HCT116 (cell line): ENCODE data around the gene TNFSF11. TPM values are rescaled to one million over a fixed set of nuclear protein-coding genes. Genes with fewer than 3 reads are reported as not detected.

Experiments used
- ATAC-seq: fragments of 200-7000 bp; cut with Tn5 transposase; 2 replicates; pipeline ENCODE4 v1.9.1; 2020; ENCODE audit warnings: mild to moderate bottlenecking, moderate library complexity
- BruUV-seq: library from RNA; stranded (reverse); fragments of 400-500 nt; replicated peaks from 2 replicates; lab custom pipeline; 2021; lab: Mats Ljungman, UMichigan
- CTCF ChIA-PET: fragments of 300-600 bp; sonication (Branson Sonifier 250); formaldehyde crosslinking; loops from one replicate; lab custom pipeline; 2021; ENCODE audit warnings: antibody characterized with exemption; lab: Charles Lee
- POLR2A ChIA-PET: fragments of 300-600, 350-600 bp; sonication (Branson Sonifier 250); formaldehyde crosslinking; loops from one replicate; lab custom pipeline; 2021; ENCODE audit warnings: antibody characterized with exemption; lab: Charles Lee
- RAD21 ChIA-PET, 2 experiments: fragments of 300-600 bp; sonication (Branson Sonifier 250); formaldehyde crosslinking; loops; one replicate each; lab custom pipeline; 2023; ENCODE audit warnings: low total read pairs in 2 of 2; ENCODE audit not compliant: uncharacterized antibody in 2 of 2, unreplicated experiment in 2 of 2, low non-redundant PET in 1 of 2; lab: Charles Lee
- DNase-seq: peaks from one replicate; pipeline ENCODE4 v3.0.0-alpha.2; 2010; ENCODE audit warnings: low read depth, low spot score
- H2AFZ ChIP-seq: fragments of 200-600 bp; shearing (Covaris generic), sonication (generic); 2 replicates; pipeline ENCODE4 v1.6.1; 2017; ENCODE audit warnings: low read depth, mixed run types, mixed read lengths, antibody characterized with exemption, low read length; ENCODE audit not compliant: poor library complexity, severe bottlenecking
- H3K27ac ChIP-seq: 2 replicates; pipeline ENCODE4 v1.5.1; 2012; ENCODE audit warnings: low read depth, low read length
- H3K27me3 ChIP-seq: fragments of 200-600 bp; sonication (generic); 2 replicates; pipeline ENCODE4 v1.6.1; 2016; ENCODE audit warnings: mixed run types, low read length, mixed read lengths; ENCODE audit not compliant: insufficient read depth
- H3K36me3 ChIP-seq, 2 experiments: fragments of 200-500 bp in 1 of 2; fragments of 200-600 bp in 1 of 2; sonication (Bioruptor generic) in 1 of 2; sonication (generic) in 1 of 2; 2 replicates each; pipeline versions ENCODE4 v1.5.1 to v1.6.1; 2014 to 2016; ENCODE audit warnings: low read length in 2 of 2, inconsistent platforms in 1 of 2, mixed read lengths in 1 of 2, mixed run types in 1 of 2; ENCODE audit not compliant: insufficient read depth in 2 of 2, control insufficient read depth in 1 of 2
- H3K4me1 ChIP-seq, 2 experiments: fragments of 200-600 bp in 1 of 2; sonication (generic) in 1 of 2; 2 replicates each; pipeline versions ENCODE4 v1.5.1 to v1.6.1; 2012 to 2017; ENCODE audit warnings: low read length in 2 of 2, inconsistent platforms in 1 of 2, mild to moderate bottlenecking in 1 of 2, mixed read lengths in 1 of 2, mixed run types in 1 of 2, moderate library complexity in 1 of 2; ENCODE audit not compliant: insufficient read depth in 2 of 2, control insufficient read depth in 1 of 2
- H3K4me2 ChIP-seq: fragments of 200-600 bp; sonication (generic); 2 replicates; pipeline ENCODE4 v1.6.1; 2017; ENCODE audit warnings: mixed run types, low read length, mixed read lengths
- H3K4me3 ChIP-seq, 2 experiments: fragments of 200-600 bp in 1 of 2; sonication (generic) in 1 of 2; replicated peaks in 1 of 2; 2 replicates each; pipeline ENCODE4 v1.5.1; 2011 to 2016; ENCODE audit warnings: low read length in 2 of 2, control low read depth in 1 of 2, low read depth in 1 of 2, mild to moderate bottlenecking in 1 of 2, mixed read lengths in 1 of 2, mixed run types in 1 of 2
- H3K79me2 ChIP-seq: fragments of 200-600 bp; sonication (generic); 2 replicates; pipeline ENCODE4 v1.6.1; 2017; ENCODE audit warnings: mild to moderate bottlenecking, mixed run types, low read length, moderate library complexity, mixed read lengths; ENCODE audit not compliant: insufficient read depth
- H3K9ac ChIP-seq: fragments of 200-600 bp; sonication (generic); 2 replicates; pipeline ENCODE4 v1.6.1; 2016; ENCODE audit warnings: low read length, mixed read lengths
- H3K9me2 ChIP-seq: fragments of 200-600 bp; sonication (generic), shearing (Covaris generic); 2 replicates; pipeline ENCODE4 v1.6.1; 2017; ENCODE audit warnings: mixed run types, mild to moderate bottlenecking, moderate library complexity; ENCODE audit not compliant: insufficient read depth
- H3K9me3 ChIP-seq, 2 experiments: fragments of 200-500 bp in 1 of 2; fragments of 200-600 bp in 1 of 2; sonication (Bioruptor generic) in 1 of 2; sonication (generic) in 1 of 2; 2 replicates each; pipeline ENCODE4 v1.6.1; 2014 to 2017; ENCODE audit warnings: low read length in 2 of 2, mixed read lengths in 2 of 2, inconsistent platforms in 1 of 2, low read depth in 1 of 2, mild to moderate bottlenecking in 1 of 2, mixed run types in 1 of 2, moderate library complexity in 1 of 2; ENCODE audit not compliant: control insufficient read depth in 1 of 2, insufficient read depth in 1 of 2
- H4K20me1 ChIP-seq: fragments of 200-600 bp; sonication (generic), shearing (Covaris generic); 2 replicates; pipeline ENCODE4 v1.6.1; 2017; ENCODE audit warnings: mixed run types, mild to moderate bottlenecking, moderate library complexity; ENCODE audit not compliant: insufficient read depth
- ATF3 ChIP-seq: IDR thresholded peaks from 2 replicates; pipeline ENCODE4 v1.6.1; 2012
- CBX3 ChIP-seq: IDR thresholded peaks from 2 replicates; pipeline ENCODE4 v1.6.1; 2012; ENCODE audit warnings: low read depth
- CEBPB ChIP-seq: IDR thresholded peaks from 2 replicates; pipeline ENCODE4 v1.6.1; 2012; ENCODE audit warnings: low read depth
- EGR1 ChIP-seq: IDR thresholded peaks from 2 replicates; pipeline ENCODE4 v1.6.1; 2012; ENCODE audit warnings: low read depth
- ELF1 ChIP-seq: IDR thresholded peaks from 2 replicates; pipeline ENCODE4 v1.6.1; 2012; ENCODE audit warnings: low read depth, borderline replicate concordance
- FOSL1 ChIP-seq: IDR thresholded peaks from 2 replicates; pipeline ENCODE4 v1.6.1; 2012; ENCODE audit warnings: low read depth
- POLR2A ChIP-seq: IDR thresholded peaks from 2 replicates; pipeline ENCODE4 v1.7.0; 2011; ENCODE audit warnings: borderline replicate concordance; ENCODE audit not compliant: insufficient read depth, insufficient read length; ENCODE audit errors: extremely low read depth
- RAD21 ChIP-seq: IDR thresholded peaks from 2 replicates; pipeline ENCODE4 v1.6.1; 2012; ENCODE audit warnings: low read depth, mild to moderate bottlenecking
- SIN3A ChIP-seq: IDR thresholded peaks from 2 replicates; pipeline ENCODE4 v1.6.1; 2012; ENCODE audit warnings: low read depth
- SP1 ChIP-seq: IDR thresholded peaks from 2 replicates; pipeline ENCODE4 v1.6.1; 2012; ENCODE audit warnings: low read depth
- SRF ChIP-seq: IDR thresholded peaks from 2 replicates; pipeline ENCODE4 v1.6.1; 2012; ENCODE audit warnings: low read depth
- TCF7L2 ChIP-seq: IDR thresholded peaks from 2 replicates; pipeline ENCODE4 v1.7.0; 2011; ENCODE audit warnings: borderline replicate concordance, inconsistent platforms; ENCODE audit not compliant: insufficient read depth, insufficient read length; ENCODE audit errors: extremely low read depth
- YY1 ChIP-seq: IDR thresholded peaks from 2 replicates; pipeline ENCODE4 v1.6.1; 2011; ENCODE audit warnings: low read length, low read depth, moderate library complexity, mild to moderate bottlenecking; ENCODE audit not compliant: insufficient replicate concordance; ENCODE audit errors: extremely low read depth
- ZFX ChIP-seq: fragments of 450-650 bp; IDR thresholded peaks from 2 replicates; pipeline ENCODE4 v1.6.1; 2017
- ZNF274 ChIP-seq: fragments of 200-500 bp; sonication (Bioruptor generic); IDR thresholded peaks from 2 replicates; pipeline ENCODE4 v1.6.1; 2014; ENCODE audit warnings: mild to moderate bottlenecking, low read depth, low read length, inconsistent platforms
- intact Hi-C: fragments of 100-400 bp; cut with micrococcal nuclease; formaldehyde crosslinking; loops from 2 replicates; pipeline ENCODE4 v1.10.0; 2022
- total RNA-seq: library from RNA; stranded (reverse); gene quantifications from one replicate; pipeline ENCODE4 v1.2.1, GENCODE V29; 2021; ENCODE audit not compliant: unreplicated experiment
- TF ChIP-seq, protein P1 (sequence below), 3 experiments: fragments of 200-600 bp in 1 of 3; sonication (generic) in 1 of 3; IDR thresholded peaks in 2 of 3; conservative IDR thresholded peaks in 1 of 3; 2 replicates each; pipeline ENCODE4 v1.5.1; 2012 to 2017; ENCODE audit warnings: low read depth in 2 of 3, low read length in 2 of 3, antibody characterized with exemption in 1 of 3, borderline replicate concordance in 1 of 3, control low read depth in 1 of 3, mild to moderate bottlenecking in 1 of 3, mixed read lengths in 1 of 3, mixed run types in 1 of 3, moderate library complexity in 1 of 3; ENCODE audit not compliant: insufficient read depth in 1 of 3
- TF ChIP-seq, protein P2 (sequence below): IDR thresholded peaks from 2 replicates; pipeline ENCODE4 v1.6.1; 2012; ENCODE audit warnings: low read depth

Gene TNFSF11
- total RNA-seq, 1 experiment from 2014 or later: not detected

DNA sequence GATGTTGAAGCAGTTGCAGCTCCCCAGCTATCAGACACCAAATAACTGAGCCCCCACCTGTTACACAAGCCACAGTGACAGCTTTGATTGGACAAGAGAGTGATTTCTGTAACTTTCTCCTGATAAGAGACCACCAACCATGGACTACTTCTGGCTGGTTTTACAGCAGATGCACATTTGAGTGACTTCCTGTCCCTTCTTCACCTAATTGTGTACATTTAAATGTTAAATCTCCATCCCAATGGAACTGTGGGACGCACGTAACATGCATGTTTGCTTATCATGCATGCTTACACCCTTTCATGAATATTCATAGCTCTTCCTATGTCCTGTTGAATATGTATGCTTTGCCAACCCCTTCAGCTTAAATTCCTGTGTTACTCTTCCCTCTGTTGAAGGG, 6.0 kb upstream of the TNFSF11 start:
- ChIA-PET POLR2A (no interaction called here), RAD21 (no interaction called here), CTCF (no interaction called here)
- DNase-seq (no peak), ATAC-seq (no peak)
- TF ChIP-seq ATF3: no peak
- TF ChIP-seq FOSL1: no peak
- TF ChIP-seq ZFX: no peak
- TF ChIP-seq CBX3: no peak
- TF ChIP-seq SRF: no peak
- TF ChIP-seq CEBPB: no peak
- TF ChIP-seq, protein P1, sequence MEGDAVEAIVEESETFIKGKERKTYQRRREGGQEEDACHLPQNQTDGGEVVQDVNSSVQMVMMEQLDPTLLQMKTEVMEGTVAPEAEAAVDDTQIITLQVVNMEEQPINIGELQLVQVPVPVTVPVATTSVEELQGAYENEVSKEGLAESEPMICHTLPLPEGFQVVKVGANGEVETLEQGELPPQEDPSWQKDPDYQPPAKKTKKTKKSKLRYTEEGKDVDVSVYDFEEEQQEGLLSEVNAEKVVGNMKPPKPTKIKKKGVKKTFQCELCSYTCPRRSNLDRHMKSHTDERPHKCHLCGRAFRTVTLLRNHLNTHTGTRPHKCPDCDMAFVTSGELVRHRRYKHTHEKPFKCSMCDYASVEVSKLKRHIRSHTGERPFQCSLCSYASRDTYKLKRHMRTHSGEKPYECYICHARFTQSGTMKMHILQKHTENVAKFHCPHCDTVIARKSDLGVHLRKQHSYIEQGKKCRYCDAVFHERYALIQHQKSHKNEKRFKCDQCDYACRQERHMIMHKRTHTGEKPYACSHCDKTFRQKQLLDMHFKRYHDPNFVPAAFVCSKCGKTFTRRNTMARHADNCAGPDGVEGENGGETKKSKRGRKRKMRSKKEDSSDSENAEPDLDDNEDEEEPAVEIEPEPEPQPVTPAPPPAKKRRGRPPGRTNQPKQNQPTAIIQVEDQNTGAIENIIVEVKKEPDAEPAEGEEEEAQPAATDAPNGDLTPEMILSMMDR (IDR thresholded peaks at IDR 0.05 in 2 of 3, conservative IDR thresholded peaks at IDR 0.05 in 1 of 3; ENCODE audit: borderline replicate concordance in 1 of 3, insufficient read depth in 1 of 3, low read depth in 2 of 3, low read length in 2 of 3): no peak
- no peak for TF ChIP-seq EGR1
- no peak for TF ChIP-seq SIN3A
- TF ChIP-seq YY1: no peak
- no peak for TF ChIP-seq POLR2A
- TF ChIP-seq, protein P2, sequence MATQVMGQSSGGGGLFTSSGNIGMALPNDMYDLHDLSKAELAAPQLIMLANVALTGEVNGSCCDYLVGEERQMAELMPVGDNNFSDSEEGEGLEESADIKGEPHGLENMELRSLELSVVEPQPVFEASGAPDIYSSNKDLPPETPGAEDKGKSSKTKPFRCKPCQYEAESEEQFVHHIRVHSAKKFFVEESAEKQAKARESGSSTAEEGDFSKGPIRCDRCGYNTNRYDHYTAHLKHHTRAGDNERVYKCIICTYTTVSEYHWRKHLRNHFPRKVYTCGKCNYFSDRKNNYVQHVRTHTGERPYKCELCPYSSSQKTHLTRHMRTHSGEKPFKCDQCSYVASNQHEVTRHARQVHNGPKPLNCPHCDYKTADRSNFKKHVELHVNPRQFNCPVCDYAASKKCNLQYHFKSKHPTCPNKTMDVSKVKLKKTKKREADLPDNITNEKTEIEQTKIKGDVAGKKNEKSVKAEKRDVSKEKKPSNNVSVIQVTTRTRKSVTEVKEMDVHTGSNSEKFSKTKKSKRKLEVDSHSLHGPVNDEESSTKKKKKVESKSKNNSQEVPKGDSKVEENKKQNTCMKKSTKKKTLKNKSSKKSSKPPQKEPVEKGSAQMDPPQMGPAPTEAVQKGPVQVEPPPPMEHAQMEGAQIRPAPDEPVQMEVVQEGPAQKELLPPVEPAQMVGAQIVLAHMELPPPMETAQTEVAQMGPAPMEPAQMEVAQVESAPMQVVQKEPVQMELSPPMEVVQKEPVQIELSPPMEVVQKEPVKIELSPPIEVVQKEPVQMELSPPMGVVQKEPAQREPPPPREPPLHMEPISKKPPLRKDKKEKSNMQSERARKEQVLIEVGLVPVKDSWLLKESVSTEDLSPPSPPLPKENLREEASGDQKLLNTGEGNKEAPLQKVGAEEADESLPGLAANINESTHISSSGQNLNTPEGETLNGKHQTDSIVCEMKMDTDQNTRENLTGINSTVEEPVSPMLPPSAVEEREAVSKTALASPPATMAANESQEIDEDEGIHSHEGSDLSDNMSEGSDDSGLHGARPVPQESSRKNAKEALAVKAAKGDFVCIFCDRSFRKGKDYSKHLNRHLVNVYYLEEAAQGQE: no peak
- no peak for TF ChIP-seq RAD21
- no peak for TF ChIP-seq SP1
- no peak for TF ChIP-seq ELF1
- no peak for TF ChIP-seq ZNF274
- TF ChIP-seq TCF7L2: no peak
- no peak overlapping the region for H2AFZ ChIP-seq
- no peaks in the 10 kb centered on the region for H3K27me3 ChIP-seq
- BruUV-seq: no TSS peak
- H4K20me1 ChIP-seq: no peaks in the 10 kb centered on the region
- H3K9me3 ChIP-seq: no peaks in the 10 kb centered on the region
- H3K36me3 ChIP-seq: no peaks in the 10 kb centered on the region
- no peak overlapping the region for H3K4me3 ChIP-seq
- no peak overlapping the region for H3K4me2 ChIP-seq
- H3K27ac ChIP-seq: no peak overlapping the region
- H3K79me2 ChIP-seq: no peaks in the 10 kb centered on the region
- H3K9me2 ChIP-seq: no peaks in the 10 kb centered on the region
- intact Hi-C loops: no loop called here
- no peak overlapping the region for H3K9ac ChIP-seq
- H3K4me1 ChIP-seq: no peaks in the 10 kb centered on the region
